K562 (cell line): ENCODE measurements around the gene IPPK. TPM values are rescaled to one million over a fixed set of nuclear protein-coding genes. Genes with fewer than 3 reads are reported as not detected.

Experiments
- CCNT2 ChIP-seq: IDR thresholded peaks from 2 replicates; pipeline ENCODE4 v1.6.1; 2011; ENCODE audit warnings: borderline replicate concordance, low read depth, mild to moderate bottlenecking, moderate library complexity, mixed read lengths, low read length; ENCODE audit not compliant: insufficient read length; ENCODE audit errors: extremely low read depth
- FUS ChIP-seq: fragments of 200-400 bp; formaldehyde crosslinking; optimal IDR thresholded peaks from 2 replicates; pipeline ENCODE3; 2017; ENCODE audit warnings: low read depth, low read length
- NFYB ChIP-seq: IDR thresholded peaks from 2 replicates; pipeline ENCODE4 v1.6.1; 2011; ENCODE audit warnings: mild to moderate bottlenecking, moderate library complexity; ENCODE audit not compliant: insufficient read length; ENCODE audit errors: extremely low read depth
- polyA plus RNA-seq, 8 experiments: library from polyadenylated mRNA; depleted of rRNA in 4 of 8; stranded (reverse) in 5 of 8; unstranded in 3 of 8; fragments of >200 nt; fragmentation: Nextera tagmentation in 2 of 8; fragmentation: Illumina TruSeq in 1 of 8; extraction: Ambion mirVana in 2 of 8; extraction: Trizol in 1 of 8; gene quantifications; 2 replicates each; pipeline versions ENCODE4 v1.2.1 to v1.2.3, GENCODE V29; 2011 to 2014; ENCODE audit warnings: inconsistent platforms in 1 of 8, missing spikeins in 1 of 8
- total RNA-seq, 7 experiments: library from RNA; depleted of rRNA in 6 of 7; stranded (reverse); fragments of >200 nt in 6 of 7; fragmentation: Illumina TruSeq in 2 of 7; extraction: Trizol in 2 of 7; gene quantifications; 2 replicates each; pipeline versions ENCODE4 v1.2.1 to v1.2.3, GENCODE V29; 2011 to 2021; ENCODE audit warnings: low replicate concordance in 1 of 7
- TF ChIP-seq, protein P1 (sequence below), 2 experiments: fragments of 450-650 bp; IDR thresholded peaks; 2 replicates each; pipeline ENCODE4 v1.6.1; 2016; ENCODE audit warnings: mild to moderate bottlenecking in 2 of 2, borderline replicate concordance in 1 of 2, low read depth in 1 of 2, moderate library complexity in 1 of 2
- TF ChIP-seq, protein P2 (sequence below): fragments of 450-650 bp; formaldehyde crosslinking; IDR thresholded peaks from 2 replicates; pipeline ENCODE4 v1.4.0; 2020; ENCODE audit warnings: mild to moderate bottlenecking, moderate library complexity

The IPPK gene
- total and polyA plus RNA-seq, 9 of the 15 experiments (the other 6 are each of a cell fraction or from before 2014, with no cell fraction given): 3.1 to 22.2 (median 11.2) TPM

DNA sequence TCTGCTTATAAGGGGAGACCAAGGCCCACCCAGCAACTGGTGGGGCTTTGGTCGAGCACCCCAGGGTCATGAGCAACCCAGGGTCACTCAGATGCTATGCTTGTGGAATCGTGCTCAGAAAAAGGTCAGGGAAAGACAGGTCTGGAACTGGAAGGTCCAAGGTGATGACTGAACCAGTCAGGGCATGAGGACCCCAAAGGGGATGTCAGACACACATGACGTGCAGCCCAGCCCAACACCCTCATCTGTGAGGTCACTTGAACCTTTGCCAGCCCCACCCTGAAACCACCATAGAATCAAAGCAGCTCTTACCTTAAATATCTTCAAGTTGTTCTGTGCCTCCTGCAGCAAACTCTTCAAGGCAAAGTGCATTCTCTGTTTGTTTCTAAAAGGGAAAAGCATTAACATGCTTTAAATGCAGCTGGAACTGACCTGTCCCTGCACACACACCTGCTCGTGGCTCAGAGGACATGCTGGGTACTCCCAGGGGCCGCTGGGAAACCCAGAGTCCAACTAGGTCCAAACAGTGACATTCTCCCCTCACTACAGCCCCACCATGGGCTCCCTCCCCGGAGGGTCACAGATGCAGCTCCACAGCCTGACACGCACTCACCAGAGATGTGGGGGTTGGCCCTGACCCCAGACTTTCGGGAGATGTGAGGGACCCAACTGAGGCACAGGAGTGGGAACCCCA lies 29.4 kb downstream of the IPPK start (continued):
- TF ChIP-seq CCNT2 (no peak), NFYB (no peak), FUS (no peak)
- TF ChIP-seq, protein P1, sequence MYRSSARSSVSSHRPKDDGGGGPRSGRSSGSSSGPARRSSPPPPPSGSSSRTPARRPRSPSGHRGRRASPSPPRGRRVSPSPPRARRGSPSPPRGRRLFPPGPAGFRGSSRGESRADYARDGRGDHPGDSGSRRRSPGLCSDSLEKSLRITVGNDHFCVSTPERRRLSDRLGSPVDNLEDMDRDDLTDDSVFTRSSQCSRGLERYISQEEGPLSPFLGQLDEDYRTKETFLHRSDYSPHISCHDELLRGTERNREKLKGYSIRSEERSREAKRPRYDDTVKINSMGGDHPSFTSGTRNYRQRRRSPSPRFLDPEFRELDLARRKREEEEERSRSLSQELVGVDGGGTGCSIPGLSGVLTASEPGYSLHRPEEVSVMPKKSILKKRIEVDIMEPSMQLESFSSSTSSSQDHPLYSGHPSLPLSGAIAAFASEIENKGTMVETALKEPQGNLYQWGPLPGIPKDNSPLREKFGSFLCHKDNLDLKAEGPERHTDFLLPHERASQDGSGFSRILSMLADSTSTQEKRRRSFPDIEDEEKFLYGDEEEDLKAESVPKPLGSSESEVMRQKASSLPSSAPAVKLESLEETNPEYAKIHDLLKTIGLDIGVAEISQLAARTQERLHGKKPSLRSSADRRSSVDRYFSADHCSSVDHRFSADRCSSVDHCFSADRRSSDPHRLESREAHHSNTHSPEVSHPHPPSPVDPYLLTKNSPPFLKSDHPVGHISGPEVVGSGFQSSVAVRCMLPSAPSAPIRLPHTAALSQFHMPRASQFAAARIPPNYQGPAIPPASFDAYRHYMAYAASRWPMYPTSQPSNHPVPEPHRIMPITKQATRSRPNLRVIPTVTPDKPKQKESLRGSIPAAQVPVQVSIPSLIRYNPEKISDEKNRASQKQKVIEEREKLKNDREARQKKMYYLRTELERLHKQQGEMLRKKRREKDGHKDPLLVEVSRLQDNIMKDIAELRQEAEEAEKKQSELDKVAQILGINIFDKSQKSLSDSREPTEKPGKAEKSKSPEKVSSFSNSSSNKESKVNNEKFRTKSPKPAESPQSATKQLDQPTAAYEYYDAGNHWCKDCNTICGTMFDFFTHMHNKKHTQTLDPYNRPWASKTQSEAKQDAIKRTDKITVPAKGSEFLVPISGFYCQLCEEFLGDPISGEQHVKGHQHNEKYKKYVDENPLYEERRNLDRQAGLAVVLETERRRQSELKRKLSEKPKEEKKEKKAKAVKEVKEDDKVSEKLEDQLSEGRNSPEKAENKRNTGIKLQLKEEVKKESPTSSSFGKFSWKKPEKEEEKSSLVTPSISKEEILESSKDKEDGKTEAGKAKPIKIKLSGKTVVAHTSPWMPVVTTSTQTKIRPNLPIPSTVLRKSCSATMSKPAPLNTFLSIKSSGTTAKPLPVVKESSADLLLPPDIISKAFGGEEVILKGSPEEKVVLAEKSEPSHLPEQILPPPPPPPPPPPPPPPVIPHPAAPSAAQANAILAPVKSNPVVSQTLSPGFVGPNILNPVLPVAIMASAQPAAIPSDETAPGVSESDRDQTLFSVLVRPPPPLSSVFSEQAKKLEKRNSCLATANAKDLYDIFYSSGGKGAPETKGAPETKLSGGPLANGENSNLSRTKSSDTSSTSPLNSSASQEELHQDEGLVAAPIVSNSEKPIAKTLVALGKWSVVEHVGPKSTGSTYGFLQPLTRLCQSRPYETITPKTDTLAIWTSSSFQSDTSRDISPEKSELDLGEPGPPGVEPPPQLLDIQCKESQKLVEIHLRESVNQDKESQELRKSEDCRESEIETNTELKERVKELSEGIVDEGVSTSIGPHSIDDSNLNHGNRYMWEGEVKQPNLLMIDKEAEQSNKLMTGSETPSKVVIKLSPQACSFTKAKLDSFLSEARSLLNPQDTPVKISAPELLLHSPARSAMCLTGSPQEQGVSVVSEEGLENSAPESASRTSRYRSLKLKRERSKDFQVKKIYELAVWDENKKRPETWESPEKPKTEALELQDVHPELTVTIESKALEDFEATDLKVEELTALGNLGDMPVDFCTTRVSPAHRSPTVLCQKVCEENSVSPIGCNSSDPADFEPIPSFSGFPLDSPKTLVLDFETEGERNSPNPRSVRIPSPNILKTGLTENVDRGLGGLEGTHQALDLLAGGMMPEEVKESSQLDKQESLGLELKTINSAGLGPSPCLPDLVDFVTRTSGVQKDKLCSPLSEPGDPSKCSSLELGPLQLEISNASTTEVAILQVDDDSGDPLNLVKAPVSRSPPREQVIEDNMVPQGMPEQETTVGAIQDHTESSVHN (IDR thresholded peaks at IDR 0.05; ENCODE audit: borderline replicate concordance in 1 of 2, low read depth in 1 of 2): no peak
- TF ChIP-seq, protein P2, sequence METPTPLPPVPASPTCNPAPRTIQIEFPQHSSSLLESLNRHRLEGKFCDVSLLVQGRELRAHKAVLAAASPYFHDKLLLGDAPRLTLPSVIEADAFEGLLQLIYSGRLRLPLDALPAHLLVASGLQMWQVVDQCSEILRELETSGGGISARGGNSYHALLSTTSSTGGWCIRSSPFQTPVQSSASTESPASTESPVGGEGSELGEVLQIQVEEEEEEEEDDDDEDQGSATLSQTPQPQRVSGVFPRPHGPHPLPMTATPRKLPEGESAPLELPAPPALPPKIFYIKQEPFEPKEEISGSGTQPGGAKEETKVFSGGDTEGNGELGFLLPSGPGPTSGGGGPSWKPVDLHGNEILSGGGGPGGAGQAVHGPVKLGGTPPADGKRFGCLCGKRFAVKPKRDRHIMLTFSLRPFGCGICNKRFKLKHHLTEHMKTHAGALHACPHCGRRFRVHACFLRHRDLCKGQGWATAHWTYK (CRISPR knock-in tag): no peak
